HG03025 (cell line): ENCODE data around the gene CBX7.

Experiments used
- ATAC-seq: cut with Tn5 transposase; IDR thresholded peaks from one replicate; pipeline ENCODE4 v1.9.1; 2021; ENCODE audit warnings: mild to moderate bottlenecking, moderate library complexity; ENCODE audit not compliant: unreplicated experiment, low FRiP score

The CBX7 gene

DNA sequence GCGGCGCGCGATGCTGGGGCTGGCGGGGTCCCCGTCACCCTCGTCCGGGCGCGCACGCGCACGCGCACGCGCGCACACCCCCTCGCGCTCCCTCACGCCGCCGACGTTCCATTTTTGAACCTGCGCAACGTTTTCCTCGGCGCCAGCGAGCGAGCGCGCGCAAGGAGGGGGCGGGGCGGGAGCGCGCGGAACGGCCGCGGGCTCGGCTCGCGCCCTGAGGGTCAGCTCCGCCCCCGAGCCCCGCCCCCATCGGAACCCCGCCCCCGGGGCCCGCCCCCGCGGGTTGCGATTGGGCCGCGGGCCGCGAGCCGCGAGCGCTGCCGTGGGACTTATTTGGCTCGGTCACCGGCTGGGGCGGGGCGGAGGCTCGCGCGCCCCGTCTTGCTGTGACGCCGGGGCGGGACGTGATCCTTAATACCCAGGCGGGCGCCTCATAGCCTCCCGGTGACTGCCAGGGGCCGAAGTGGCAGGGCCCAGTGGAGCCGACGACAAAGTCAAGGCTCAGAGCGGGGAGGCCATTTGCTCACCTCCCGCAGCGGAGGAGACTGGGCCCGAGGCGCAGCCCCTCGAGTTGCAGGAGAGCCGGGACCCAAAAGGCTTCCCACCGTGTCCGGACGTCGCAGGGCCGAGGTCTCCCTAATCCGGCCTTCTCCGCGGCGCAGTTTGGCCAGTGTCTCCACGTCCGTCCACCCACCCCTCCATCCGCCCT lies at the start of gene CBX7:
TSS of gene CBX7 (minus strand) at position 170 of the 709 bp plus-strand sequence. CDS start 236 bp downstream, outside the sequence.
- ATAC-seq: peak; percentile 64

DNA sequence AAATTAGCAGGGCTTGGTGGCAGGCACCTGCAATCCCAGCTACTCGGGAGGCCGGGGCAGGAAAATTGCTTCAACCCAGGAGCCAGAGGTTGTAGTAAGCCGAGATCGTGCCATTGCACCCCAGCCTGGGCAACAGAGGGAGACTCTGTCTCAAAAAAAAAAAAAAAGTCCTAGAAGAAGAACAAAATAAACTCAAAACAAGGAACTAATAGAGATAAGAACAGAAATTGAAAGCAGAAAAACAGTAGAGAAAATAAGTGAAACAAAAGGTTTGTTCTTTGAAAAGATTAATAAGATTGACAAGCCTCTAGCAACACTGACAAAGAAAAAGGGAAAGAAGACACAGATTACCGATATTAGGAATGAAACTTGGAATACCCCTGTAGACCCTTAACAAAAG lies 45.1 kb upstream of the CBX7 start:
- no peak for ATAC-seq

DNA sequence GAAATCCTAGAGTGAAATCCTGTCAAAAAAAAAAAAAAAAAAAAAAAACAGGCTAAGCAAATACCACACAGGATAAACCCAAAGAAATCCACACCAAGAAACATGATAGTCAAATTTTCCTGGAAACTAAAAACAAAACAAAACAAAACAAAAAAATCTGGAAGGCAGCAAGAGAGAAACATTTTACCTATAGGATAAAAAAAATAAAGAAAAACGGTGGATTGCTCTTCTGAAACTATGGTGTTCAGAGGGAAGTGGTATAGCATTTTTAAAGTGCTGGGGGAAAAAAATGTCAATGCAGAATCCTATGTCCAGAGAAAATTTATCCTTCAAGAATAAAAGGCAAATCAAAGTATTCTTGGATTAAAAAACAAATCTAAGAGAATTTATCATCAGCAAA lies 41.6 kb upstream of the CBX7 start:
- ATAC-seq: no peak

DNA sequence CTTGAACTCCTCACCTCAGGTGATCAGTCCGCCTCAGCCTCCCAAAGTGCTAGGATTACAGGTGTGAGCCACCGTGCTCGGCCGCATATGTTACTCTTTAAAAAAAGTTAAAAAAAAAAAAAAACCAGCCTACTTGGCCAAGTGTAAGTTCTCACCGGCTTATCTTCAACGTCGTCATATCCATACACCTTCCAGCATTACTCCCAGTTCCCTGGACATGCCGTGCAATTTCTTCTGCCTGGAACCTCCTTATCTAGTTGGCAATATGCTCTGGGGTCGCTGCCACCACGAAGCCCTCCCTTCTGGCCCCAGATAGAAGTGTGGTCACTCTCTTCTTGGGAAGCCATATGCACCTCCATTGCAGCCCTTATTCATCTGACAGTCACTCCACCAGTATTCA lies 36.3 kb upstream of the CBX7 start:
- no peak for ATAC-seq

DNA sequence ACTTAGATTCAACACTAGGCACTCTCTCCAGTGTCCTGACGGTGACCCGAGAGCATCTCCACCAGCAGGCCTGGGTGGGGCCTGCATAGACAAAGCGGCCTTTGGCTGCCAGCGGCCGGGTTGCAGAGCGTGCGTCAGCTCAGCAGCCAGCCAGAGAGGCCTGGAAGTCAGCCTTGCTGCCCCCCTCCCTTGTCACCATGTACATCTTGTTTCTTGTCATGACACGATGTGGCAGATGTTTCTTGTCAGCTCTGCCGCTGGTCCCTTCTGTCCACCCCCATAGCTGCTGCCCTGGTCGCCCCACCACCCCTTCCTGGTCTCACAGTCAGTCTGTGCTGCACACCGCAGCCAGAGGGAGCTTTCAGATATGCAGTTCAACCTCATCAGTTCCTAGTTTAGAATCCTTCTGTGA lies 33.1 kb upstream of the CBX7 start:
- ATAC-seq: no peak

DNA sequence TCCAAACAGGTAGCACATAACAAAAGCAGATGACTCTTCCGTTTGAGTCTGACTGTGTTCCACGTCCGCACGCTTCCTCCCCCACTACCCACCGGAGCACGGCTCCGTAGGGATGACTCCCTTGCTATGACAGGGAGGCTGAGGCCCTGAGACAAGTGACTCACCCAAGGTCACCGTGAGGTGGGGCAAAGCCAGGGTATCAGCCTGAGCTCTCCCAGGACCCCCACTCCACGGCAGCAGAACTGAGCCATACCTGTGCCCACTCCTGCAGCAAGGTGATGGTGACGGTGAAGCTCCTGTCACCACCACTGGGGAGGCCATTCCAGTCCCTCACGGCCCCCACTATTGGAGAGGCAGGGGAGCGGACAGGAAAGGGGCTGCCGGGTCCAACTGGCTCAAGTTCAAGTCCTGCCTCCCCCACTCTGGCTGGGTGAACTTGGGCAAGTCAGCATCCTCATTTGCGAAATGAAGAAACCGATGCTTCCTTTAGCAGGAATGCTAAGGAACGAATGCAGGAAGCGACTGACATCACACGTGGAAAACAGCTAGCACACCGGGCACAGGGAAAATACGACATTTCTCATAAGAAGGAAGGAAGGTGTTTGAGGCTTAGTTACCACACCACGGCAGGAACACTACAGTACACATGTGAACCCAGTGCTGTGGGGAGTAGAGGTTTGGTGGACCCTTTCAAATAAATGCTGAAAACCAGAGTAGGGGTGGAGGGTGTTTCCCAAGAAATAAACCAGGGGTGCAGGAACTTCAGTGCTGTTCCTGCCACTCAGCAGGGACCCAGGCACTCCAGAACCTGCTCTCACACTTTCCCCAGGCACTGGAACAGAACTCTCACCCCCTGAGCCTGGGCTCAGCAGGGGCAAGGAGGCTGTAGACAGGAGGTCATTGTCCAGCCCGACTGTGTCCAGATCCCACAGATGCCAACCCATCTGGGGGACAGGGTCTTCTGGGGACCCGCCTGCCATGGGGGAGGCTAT lies 32.4 kb upstream of the CBX7 start:
- ATAC-seq: no peak

GRCh38 chr22:39183991-39184585 lies 31.6 kb upstream of the CBX7 start:
- ATAC-seq: no peak

- no peak for ATAC-seq
Observed at GRCh38 chr22:39182478-39183030, 30.1 kb upstream of the CBX7 start.

DNA sequence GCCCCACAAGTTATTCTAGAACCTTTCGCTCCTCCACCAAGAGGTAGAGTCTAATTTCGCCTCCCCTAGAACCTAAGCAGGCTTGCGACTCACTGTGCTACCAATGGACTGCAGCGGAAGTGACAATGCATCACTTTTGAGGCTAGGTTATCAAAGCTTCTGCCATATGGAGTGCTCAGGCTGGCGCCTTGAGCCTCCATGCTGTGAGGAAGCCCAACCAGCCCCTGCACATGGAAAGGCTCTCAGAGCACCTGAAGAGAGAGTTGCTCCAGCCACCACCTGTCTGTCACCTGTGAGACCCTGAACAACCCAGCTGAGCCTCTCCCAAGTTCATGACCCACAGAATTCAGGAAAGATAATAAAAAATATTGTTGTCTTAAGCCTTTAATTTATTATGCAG lies 29.3 kb upstream of the CBX7 start:
- ATAC-seq: no peak

DNA sequence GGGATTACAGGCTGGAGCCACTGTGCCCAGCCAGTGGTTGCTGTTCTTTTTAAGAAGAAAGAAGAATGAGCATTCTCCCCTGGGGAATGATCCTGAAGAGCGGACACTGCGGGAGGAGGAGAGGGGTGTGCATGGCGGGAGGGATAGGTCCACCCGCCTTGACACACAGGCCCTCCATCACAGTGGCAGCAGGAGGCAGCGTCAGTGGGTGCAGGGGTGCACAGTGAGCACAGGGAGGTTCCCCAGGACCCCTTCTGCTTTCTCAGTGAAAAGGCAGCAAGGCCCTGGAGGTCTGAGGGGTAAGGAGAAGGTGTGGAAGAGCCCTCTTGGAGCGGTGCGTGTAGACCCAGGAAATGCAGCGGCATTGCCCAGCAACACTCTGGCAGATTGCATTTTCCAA lies 28.9 kb upstream of the CBX7 start:
- ATAC-seq: no peak

- ATAC-seq: no peak
Observed at GRCh38 chr22:39179841-39180335, 27.4 kb upstream of the CBX7 start.

DNA sequence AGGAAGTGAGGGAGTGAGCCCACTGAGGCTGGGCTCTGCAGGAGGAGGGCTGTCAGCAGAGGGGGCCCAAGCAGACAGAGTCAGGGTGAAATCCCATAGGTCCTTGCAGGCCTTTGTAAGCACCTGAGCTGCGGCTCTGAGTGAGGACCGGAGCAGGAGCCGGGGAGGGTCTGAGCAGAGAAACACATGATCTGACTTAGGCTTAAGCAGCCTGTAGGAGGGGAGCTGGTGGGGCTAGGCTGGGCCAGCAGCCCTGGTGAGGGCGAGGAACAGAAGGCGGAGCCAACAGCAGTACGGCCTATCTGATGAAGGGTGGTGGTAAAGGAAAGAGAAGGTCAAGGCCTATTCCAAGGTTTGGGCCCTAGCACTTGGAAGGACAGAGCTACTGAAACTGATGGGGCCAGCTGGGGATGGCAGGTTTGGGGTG lies 26.9 kb upstream of the CBX7 start:
- no peak for ATAC-seq

DNA sequence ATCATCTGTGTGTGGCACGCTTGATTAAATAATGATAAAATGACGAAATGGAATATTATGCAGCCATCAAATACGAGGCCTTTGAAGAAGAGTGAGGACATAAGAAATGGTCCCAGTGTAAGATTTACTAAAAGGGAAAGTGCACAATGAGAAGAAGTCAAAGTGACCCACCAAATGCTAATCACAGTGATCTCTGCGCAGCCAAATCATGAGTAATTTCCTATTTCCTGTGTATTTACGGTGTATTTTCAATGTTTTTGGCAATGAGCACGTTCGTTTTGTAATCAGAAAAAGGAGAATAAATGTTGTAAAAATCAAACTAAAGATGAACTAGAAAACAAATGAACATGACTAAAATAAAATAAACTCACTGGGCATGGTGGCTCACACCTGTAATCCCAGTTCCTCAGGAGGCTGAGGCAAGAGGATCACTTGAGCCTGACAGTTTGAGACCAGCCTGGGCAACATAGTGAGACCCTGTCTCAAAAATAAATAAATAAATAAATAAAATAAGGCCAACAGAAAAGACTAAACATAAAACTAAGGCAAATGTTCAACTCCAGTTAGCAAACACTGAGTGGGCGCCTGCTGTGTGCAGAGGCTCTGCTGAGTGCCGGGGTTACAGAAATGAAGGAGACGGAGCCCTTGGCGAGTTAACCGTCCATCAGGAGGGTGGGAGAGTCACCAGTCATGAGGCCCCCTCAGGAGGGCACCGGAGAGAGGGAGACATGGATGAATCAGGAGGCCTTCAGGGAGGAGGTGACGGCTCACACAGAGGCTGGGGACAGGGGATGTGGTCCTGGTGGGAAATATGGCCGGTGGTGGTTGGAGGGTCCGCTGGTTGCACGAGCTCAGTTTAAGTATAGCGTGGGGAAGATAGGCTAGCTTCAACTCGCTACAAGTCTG lies 26.0 kb upstream of the CBX7 start:
- ATAC-seq: no peak

DNA sequence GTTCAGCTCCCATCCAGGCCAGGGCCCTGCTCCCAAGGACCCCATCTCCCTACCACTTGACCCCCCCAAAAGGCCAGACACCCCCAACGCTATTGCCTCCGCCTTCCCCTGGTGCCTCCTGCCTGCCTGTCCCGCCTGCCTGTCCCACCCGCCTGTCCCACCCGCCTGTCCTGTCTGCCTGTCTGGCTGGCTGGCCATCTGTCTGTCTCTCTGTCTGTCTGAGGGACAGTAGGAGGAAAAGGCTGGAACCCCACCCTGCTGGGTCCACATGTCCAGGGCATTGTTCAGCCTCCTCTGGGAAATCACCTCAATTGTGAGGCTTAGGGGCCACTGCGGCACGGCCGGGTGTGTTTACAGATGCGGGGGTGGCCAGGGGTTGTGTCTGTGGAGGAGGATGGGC lies 25.3 kb upstream of the CBX7 start:
- no peak for ATAC-seq

GRCh38 chr22:39177456-39177775 lies 24.9 kb upstream of the CBX7 start:
- ATAC-seq: no peak

DNA sequence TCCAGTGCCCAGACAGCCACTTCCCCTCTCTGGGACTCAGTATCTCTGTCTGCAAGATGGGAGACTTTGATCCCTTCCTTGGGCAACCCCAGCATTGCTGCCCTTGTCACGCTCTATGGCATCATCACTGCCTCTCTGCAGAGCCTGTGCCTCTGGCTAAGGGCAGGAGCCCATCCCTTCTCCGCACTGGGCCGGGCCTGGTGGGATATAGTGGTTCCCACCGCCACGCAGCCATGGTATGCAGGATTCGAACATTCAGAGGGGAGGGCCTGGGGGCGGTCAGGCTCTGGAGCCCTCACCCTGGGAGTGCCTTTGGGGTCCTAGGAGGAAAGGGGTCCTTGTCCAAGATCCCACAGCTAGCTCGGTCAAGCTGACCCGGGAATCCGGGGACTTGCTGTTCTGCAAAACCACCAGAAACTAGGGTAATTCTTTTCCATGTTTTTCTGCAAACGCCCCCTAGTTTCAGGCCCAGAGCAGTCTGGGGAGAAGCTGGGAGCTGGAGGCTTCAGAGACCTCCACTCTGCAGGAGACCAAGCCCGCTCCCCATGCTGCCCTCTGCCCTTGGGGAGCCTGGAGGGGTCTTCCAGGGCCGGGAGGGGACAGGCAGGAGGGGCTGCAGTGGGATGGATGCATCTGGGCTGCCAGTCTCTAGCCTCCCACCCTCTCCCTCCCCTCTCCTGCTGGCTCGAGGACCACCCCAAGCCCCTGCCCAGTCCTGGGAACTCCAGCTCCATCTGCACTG lies 24.4 kb upstream of the CBX7 start:
- no peak for ATAC-seq

DNA sequence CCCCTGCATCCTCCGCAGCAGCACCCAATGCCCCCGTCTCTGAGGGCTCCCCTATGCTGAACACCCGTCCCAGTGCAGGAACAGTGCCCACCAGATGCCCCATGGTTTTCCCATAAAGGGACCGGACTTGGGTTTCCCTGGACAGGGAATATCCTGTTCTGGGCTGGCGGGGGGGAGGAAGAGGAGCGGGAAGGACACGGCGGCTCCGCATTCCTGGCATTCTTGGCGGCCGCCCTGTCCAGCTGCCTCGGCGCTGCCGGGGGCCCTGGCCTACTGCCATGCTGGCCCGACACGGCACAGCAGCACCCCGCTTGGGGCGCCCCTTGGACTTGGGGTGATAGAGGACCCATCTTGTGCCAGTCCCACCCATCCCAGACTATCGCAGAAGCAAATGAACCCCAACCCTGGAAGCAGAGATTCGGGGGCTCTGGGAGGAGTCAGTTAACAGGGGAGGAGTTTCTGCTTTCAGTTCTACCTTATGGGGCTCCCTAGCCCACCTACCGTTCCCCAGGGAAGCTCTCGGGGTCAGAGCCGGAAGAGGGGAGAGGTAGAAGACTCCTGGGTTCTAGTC lies 23.7 kb upstream of the CBX7 start:
- ATAC-seq: no peak

DNA sequence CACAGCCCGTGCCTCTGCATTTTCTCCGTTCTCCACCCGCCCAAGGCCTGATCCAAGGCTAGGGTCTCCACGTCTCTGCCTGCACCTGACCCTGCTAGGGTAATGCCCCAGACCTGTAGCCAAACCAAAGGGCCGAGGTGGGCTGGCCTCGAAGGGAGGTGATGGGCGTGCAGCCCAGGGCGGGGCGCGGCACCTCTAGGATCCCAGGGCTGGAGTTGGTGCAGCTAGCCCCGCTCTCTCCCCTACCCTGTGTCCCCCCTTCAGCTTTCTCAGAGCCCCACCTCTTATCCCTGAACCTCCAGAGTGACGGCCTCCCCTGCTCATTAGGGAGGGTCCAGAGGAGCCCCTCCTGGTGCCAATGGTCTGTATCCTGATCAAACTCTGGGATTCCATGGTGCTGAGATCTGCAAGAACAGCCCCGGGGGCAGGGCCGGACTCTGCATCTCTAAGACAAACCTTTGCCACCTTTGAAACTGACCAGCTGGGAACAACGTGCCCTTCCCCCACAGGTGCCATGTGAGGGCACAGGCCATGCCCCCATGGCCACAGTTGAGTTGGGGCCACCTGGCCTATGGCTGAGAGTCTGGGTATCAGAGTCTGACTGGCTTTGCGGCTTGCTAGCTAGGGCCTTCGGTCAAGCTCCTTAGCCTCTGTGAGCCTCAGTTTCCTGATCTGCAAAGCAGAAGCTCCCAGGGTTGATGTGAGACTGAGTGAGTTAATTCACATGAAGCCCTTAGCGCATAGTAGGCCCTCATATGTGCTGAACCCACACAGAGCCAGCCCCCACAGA lies 23.1 kb upstream of the CBX7 start:
- ATAC-seq: no peak
